Suprapubic skin (tissue), 3 donors: ENCODE measurements around the gene LARP1.

Experiments used
- POLR2A ChIP-seq, 2 donors: fragments of 450-650 bp; IDR thresholded peaks; one replicate each; pipeline ENCODE4 v1.6.1; 2017; ENCODE audit warnings: antibody characterized with exemption in 2 of 2, mild to moderate bottlenecking in 2 of 2, moderate library complexity in 2 of 2
- TF ChIP-seq, protein P1 (sequence below), 2 donors: fragments of 200-600 bp in 1 of 2; fragments of 450-650 bp in 1 of 2; sonication (generic) in 1 of 2; IDR thresholded peaks; one replicate each; pipeline ENCODE4 v1.5.1; 2016 to 2019; ENCODE audit warnings: antibody characterized with exemption in 2 of 2, mild to moderate bottlenecking in 1 of 2, moderate library complexity in 1 of 2

DNA sequence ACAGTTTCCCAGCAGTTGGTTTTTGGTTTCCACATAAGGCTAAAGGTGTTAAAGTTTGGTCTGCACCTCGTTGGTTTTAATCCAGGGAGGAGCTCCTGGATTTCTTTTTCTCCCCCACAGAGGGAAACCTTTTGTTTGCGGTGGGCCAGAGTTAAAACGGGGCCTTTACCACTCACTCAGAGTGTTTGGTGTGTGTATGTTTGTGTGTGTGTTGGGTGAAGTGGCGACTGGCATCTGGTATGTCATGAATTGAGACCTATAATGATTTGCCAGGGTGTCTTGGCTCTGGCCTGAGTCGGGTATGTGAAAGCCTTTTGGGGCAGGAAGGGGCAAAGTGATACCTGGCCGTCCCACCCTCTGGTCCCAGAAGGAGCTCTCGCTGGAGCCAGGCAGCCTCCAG is 64.4 kb downstream of the LARP1 start:
- TF ChIP-seq POLR2A (IDR thresholded peaks at IDR 0.05), result no peak
- TF ChIP-seq, protein P1, sequence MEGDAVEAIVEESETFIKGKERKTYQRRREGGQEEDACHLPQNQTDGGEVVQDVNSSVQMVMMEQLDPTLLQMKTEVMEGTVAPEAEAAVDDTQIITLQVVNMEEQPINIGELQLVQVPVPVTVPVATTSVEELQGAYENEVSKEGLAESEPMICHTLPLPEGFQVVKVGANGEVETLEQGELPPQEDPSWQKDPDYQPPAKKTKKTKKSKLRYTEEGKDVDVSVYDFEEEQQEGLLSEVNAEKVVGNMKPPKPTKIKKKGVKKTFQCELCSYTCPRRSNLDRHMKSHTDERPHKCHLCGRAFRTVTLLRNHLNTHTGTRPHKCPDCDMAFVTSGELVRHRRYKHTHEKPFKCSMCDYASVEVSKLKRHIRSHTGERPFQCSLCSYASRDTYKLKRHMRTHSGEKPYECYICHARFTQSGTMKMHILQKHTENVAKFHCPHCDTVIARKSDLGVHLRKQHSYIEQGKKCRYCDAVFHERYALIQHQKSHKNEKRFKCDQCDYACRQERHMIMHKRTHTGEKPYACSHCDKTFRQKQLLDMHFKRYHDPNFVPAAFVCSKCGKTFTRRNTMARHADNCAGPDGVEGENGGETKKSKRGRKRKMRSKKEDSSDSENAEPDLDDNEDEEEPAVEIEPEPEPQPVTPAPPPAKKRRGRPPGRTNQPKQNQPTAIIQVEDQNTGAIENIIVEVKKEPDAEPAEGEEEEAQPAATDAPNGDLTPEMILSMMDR (IDR thresholded peaks at IDR 0.05), result no peak
